SK-N-SH treated with all-trans-retinoic acid at 6 μM for 48 hours (cell line): ENCODE results near the gene CELA3A.

Source experiments
- BACH2 ChIP-seq: fragments of 250-450 bp; sonication (Bioruptor Pico); IDR thresholded peaks from 2 replicates; pipeline ENCODE4 v1.9.0; 2021; ENCODE audit warnings: mild to moderate bottlenecking, borderline replicate concordance
- CSRNP3 ChIP-seq: fragments of 250-450 bp; sonication (Bioruptor Pico); IDR thresholded peaks from 2 replicates; pipeline ENCODE4 v1.5.1; 2021; ENCODE audit warnings: mild to moderate bottlenecking, moderate library complexity
- ISL1 ChIP-seq: fragments of 250-450 bp; sonication (Bioruptor Pico); IDR thresholded peaks from 2 replicates; pipeline ENCODE4 v2.1.2; 2022; ENCODE audit warnings: mild to moderate bottlenecking, moderate library complexity
- OSR1 ChIP-seq: fragments of 250-450 bp; sonication (Bioruptor Pico); IDR thresholded peaks from 2 replicates; pipeline ENCODE4 v1.8.0; 2022; ENCODE audit warnings: moderate library complexity, mild to moderate bottlenecking, inconsistent platforms
- PATZ1 ChIP-seq: fragments of 250-450 bp; sonication (Bioruptor Pico); IDR thresholded peaks from 2 replicates; pipeline ENCODE4 v1.8.0; 2020; ENCODE audit warnings: mild to moderate bottlenecking, moderate library complexity, borderline replicate concordance
- PPARA ChIP-seq: fragments of 250-450 bp; sonication (Bioruptor Pico); IDR thresholded peaks from 2 replicates; pipeline ENCODE4 v1.5.0; 2020; ENCODE audit warnings: mild to moderate bottlenecking, borderline replicate concordance
- TCF4 ChIP-seq: fragments of 250-450 bp; sonication (Bioruptor Pico); IDR thresholded peaks from 2 replicates; pipeline ENCODE4 v1.8.0; 2021; ENCODE audit warnings: mild to moderate bottlenecking, moderate library complexity, borderline replicate concordance
- ZFP3 ChIP-seq: fragments of 250-450 bp; sonication (Bioruptor Pico); IDR thresholded peaks from 2 replicates; pipeline ENCODE4 v1.5.0; 2020; ENCODE audit warnings: mild to moderate bottlenecking, moderate library complexity
- ZFP30 ChIP-seq: fragments of 450-650 bp; formaldehyde crosslinking; IDR thresholded peaks from 2 replicates; pipeline ENCODE4 v1.5.0; 2022; ENCODE audit warnings: mild to moderate bottlenecking, moderate library complexity
- ZNF70 ChIP-seq: fragments of 450-650 bp; formaldehyde crosslinking; IDR thresholded peaks from 2 replicates; pipeline ENCODE4 v1.5.0; 2020; ENCODE audit warnings: mild to moderate bottlenecking, moderate library complexity
- ZNF8 ChIP-seq: fragments of 450-650 bp; formaldehyde crosslinking; IDR thresholded peaks from 2 replicates; pipeline ENCODE4 v1.5.0; 2020; ENCODE audit warnings: mild to moderate bottlenecking, moderate library complexity
- TF ChIP-seq, protein P1 (sequence below): fragments of 250-450 bp; sonication (Bioruptor Pico); IDR thresholded peaks from 2 replicates; pipeline ENCODE4 v1.5.0; 2020; ENCODE audit warnings: mild to moderate bottlenecking, moderate library complexity
- TF ChIP-seq, protein P2 (sequence below): fragments of 250-450 bp; sonication (Bioruptor Pico); IDR thresholded peaks from 2 replicates; pipeline ENCODE4 v1.5.1; 2020; ENCODE audit warnings: low read depth, mild to moderate bottlenecking, moderate library complexity

GRCh38 chr1:22025368-22026155 lies 24.1 kb downstream of the CELA3A start:
- TF ChIP-seq CSRNP3 (CRISPR knock-in tag) (no peak), BACH2 (no peak), ISL1 (CRISPR knock-in tag) (no peak), ZNF70 (CRISPR knock-in tag) (no peak), PATZ1 (no peak), OSR1 (CRISPR knock-in tag) (no peak), PPARA (CRISPR knock-in tag) (no peak), ZFP30 (CRISPR knock-in tag) (no peak), TCF4 (CRISPR knock-in tag) (no peak), ZFP3 (CRISPR knock-in tag) (no peak), ZNF8 (CRISPR knock-in tag) (no peak)
- TF ChIP-seq, protein P1, sequence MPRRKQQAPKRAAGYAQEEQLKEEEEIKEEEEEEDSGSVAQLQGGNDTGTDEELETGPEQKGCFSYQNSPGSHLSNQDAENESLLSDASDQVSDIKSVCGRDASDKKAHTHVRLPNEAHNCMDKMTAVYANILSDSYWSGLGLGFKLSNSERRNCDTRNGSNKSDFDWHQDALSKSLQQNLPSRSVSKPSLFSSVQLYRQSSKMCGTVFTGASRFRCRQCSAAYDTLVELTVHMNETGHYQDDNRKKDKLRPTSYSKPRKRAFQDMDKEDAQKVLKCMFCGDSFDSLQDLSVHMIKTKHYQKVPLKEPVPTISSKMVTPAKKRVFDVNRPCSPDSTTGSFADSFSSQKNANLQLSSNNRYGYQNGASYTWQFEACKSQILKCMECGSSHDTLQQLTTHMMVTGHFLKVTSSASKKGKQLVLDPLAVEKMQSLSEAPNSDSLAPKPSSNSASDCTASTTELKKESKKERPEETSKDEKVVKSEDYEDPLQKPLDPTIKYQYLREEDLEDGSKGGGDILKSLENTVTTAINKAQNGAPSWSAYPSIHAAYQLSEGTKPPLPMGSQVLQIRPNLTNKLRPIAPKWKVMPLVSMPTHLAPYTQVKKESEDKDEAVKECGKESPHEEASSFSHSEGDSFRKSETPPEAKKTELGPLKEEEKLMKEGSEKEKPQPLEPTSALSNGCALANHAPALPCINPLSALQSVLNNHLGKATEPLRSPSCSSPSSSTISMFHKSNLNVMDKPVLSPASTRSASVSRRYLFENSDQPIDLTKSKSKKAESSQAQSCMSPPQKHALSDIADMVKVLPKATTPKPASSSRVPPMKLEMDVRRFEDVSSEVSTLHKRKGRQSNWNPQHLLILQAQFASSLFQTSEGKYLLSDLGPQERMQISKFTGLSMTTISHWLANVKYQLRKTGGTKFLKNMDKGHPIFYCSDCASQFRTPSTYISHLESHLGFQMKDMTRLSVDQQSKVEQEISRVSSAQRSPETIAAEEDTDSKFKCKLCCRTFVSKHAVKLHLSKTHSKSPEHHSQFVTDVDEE (CRISPR knock-in tag), result no peak
- TF ChIP-seq, protein P2, sequence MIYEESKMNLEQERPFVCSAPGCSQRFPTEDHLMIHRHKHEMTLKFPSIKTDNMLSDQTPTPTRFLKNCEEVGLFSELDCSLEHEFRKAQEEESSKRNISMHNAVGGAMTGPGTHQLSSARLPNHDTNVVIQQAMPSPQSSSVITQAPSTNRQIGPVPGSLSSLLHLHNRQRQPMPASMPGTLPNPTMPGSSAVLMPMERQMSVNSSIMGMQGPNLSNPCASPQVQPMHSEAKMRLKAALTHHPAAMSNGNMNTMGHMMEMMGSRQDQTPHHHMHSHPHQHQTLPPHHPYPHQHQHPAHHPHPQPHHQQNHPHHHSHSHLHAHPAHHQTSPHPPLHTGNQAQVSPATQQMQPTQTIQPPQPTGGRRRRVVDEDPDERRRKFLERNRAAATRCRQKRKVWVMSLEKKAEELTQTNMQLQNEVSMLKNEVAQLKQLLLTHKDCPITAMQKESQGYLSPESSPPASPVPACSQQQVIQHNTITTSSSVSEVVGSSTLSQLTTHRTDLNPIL (CRISPR knock-in tag), result no peak
